PFSK-1 (cell line): ENCODE data around the gene GPRC6A.

Experiments
- FOXP2 ChIP-seq: optimal IDR thresholded peaks from 2 replicates; pipeline ENCODE3; 2011; ENCODE audit warnings: borderline replicate concordance, control low read depth, inconsistent platforms; ENCODE audit not compliant: insufficient read depth; ENCODE audit errors: extremely low read length, extremely low read depth
- POLR2AphosphoS5 ChIP-seq: IDR thresholded peaks from 2 replicates; pipeline ENCODE4 v1.6.1; 2012; ENCODE audit warnings: low read depth, mild to moderate bottlenecking, control low read depth, low read length, moderate library complexity
- SIN3A ChIP-seq: IDR thresholded peaks from 2 replicates; pipeline ENCODE4 v1.6.1; 2012; ENCODE audit warnings: mild to moderate bottlenecking, low read length, moderate library complexity, borderline replicate concordance; ENCODE audit not compliant: insufficient read depth
- TAF1 ChIP-seq: IDR thresholded peaks from 2 replicates; pipeline ENCODE4 v1.6.1; 2012; ENCODE audit warnings: low read length, control low read depth, borderline replicate concordance; ENCODE audit not compliant: insufficient read depth
- TF ChIP-seq, protein P1 (sequence below), 2 experiments: IDR thresholded peaks; 2 replicates each; pipeline versions ENCODE4 v1.6.1 to v1.8.0; 2011 to 2012; ENCODE audit warnings: low read depth in 2 of 2, low read length in 2 of 2, control low read depth in 1 of 2, inconsistent platforms in 1 of 2, mild to moderate bottlenecking in 1 of 2, moderate library complexity in 1 of 2; ENCODE audit not compliant: insufficient read depth in 1 of 2

The GPRC6A gene

GRCh38 chr6:116866281-116866871 lies 37.5 kb upstream of the GPRC6A start:
- no peak for TF ChIP-seq SIN3A
- no peak for TF ChIP-seq TAF1
- TF ChIP-seq, protein P1, sequence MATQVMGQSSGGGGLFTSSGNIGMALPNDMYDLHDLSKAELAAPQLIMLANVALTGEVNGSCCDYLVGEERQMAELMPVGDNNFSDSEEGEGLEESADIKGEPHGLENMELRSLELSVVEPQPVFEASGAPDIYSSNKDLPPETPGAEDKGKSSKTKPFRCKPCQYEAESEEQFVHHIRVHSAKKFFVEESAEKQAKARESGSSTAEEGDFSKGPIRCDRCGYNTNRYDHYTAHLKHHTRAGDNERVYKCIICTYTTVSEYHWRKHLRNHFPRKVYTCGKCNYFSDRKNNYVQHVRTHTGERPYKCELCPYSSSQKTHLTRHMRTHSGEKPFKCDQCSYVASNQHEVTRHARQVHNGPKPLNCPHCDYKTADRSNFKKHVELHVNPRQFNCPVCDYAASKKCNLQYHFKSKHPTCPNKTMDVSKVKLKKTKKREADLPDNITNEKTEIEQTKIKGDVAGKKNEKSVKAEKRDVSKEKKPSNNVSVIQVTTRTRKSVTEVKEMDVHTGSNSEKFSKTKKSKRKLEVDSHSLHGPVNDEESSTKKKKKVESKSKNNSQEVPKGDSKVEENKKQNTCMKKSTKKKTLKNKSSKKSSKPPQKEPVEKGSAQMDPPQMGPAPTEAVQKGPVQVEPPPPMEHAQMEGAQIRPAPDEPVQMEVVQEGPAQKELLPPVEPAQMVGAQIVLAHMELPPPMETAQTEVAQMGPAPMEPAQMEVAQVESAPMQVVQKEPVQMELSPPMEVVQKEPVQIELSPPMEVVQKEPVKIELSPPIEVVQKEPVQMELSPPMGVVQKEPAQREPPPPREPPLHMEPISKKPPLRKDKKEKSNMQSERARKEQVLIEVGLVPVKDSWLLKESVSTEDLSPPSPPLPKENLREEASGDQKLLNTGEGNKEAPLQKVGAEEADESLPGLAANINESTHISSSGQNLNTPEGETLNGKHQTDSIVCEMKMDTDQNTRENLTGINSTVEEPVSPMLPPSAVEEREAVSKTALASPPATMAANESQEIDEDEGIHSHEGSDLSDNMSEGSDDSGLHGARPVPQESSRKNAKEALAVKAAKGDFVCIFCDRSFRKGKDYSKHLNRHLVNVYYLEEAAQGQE (IDR thresholded peaks at IDR 0.05; ENCODE audit: insufficient read depth in 1 of 2, low read depth in 2 of 2, low read length in 2 of 2): no peak
- TF ChIP-seq FOXP2: no peak
- TF ChIP-seq POLR2AphosphoS5: no peak

DNA sequence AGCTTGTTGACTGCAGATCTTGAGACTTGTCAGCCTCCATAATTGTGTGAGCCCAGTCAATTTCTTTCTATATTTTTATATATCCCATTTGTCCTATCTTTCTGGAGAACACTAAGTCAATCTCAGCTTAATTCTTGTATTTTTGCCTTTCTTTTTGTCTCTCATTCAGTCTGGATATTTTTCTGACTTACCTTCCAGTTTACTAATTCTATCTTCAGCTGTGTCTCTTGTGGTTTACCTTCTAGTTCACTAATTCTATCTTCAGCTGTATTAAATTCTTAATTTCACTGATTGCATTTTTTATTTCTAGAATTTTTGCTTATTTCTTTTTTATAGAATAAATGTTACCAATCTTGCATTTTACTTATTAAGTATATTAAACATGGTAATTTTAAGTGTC lies 30.4 kb upstream of the GPRC6A start:
- no peak for TF ChIP-seq TAF1
- TF ChIP-seq SIN3A: no peak
- TF ChIP-seq POLR2AphosphoS5: no peak
- TF ChIP-seq, protein P1 (IDR thresholded peaks at IDR 0.05; ENCODE audit: insufficient read depth in 1 of 2, low read depth in 2 of 2, low read length in 2 of 2): no peak
- TF ChIP-seq FOXP2: no peak

- no peak for TF ChIP-seq POLR2AphosphoS5
Measured at GRCh38 chr6:116858060-116858459, 29.2 kb upstream of the GPRC6A start.

DNA sequence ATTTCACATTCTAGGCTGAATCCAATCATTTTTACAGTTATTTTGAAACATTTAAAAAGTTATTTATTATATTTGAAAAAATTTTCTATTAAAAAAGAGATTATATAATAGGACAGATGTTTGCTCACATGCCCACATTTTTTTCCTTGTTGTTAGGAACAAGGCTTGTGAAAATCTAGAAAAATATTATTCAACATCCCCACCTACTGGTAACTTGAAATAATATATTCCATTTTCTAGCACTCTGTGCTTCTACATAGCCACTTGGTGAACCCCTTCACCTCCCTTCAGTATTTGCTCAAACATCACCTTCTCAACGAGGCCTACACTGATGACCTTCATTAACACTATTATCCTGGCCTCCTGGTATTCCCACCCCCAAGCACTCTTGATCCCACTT lies 18.3 kb upstream of the GPRC6A start:
- TF ChIP-seq, protein P1 (IDR thresholded peaks at IDR 0.05; ENCODE audit: insufficient read depth in 1 of 2, low read depth in 2 of 2, low read length in 2 of 2): no peak
- no peak for TF ChIP-seq FOXP2
- TF ChIP-seq TAF1: no peak
- no peak for TF ChIP-seq POLR2AphosphoS5
- TF ChIP-seq SIN3A: no peak

DNA sequence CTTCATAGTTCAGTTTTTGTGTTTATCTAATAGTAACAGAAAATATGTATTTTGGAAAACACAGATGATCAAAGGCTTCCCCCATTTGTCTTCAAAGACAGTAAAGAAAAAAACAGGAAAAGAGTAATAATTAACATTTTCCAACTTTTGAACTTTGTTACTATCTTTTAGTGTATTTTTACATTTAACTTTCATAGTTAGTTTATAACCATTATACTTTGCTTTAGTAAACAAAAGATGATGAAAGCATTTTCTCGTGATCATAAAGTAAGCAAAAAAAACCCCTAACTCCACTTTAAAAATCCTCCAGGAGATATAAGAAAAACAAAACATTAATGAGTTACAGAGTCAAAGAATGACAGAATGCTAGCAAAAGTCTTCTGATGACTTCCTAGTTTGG lies 13.6 kb upstream of the GPRC6A start:
- TF ChIP-seq POLR2AphosphoS5 (no peak), FOXP2 (no peak), TAF1 (no peak), SIN3A (no peak)
- TF ChIP-seq, protein P1 (IDR thresholded peaks at IDR 0.05; ENCODE audit: insufficient read depth in 1 of 2, low read depth in 2 of 2, low read length in 2 of 2): no peak
